Suppressor macrophage treated with lipopolysaccharide for 1 hour (primary cell): ENCODE data around the gene ADRM1.
A peak's percentile ranks its signal among the peaks of the same experiment; 100 is the strongest.

ENCODE experiments used
- DNase-seq, 3 donors: peaks; one replicate each; pipeline ENCODE4 v3.0.0-alpha.2; 2020 to 2022

The ADRM1 gene

DNA sequence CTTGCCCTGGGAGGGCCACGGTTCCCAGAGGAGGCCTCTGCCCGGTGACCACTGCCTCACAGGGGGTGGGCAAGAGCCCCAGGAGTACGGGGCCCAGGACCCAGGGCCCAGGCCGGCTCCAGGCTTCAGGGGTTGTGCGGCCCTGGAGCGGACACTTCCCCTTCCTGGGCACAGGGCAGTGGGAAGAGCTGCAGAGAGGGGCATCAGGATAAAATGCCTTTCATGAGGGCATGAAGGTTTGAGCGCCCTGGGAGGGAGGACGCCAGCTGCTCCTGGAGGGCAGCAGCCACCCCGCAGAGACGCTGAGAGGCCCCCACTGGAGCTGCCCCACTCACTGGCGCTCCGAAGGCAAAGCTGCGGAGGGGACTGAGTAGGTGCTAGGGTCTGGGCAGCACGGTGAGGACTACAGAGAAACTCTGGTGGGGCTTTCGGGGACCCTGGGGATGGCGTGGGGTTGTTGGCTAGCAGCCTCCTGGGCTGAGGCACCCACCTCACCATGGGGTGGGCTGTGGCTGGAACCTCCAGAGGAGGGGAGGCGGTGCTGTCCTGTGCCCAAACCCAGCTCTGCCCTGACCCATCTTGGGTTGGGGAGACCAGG, 53.9 kb downstream of the ADRM1 start:
- no peak for DNase-seq

DNA sequence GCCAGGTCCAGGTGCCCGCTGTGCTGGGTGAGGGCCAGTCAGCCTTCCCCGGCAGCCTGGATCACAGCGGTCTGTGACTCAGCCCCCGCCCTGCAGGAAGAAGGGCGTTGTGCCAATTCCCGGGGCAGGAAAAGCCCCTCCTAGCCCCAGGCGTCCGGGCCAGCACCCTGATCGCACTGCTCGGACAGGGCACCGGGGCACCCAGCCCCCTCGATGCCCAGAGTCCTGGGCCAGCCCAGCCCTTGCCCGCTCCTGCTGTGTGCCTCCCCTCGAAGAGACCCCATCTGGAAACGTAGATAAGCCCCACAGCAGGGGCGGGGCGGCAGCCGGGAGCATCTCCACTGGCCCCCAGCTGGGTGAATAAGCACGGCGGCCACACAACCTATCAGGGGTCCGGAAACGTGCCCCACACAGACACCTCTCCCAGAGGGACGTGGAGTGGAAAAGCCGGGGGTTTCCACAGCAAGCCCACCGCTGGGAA, 54.4 kb downstream of the ADRM1 start:
- DNase-seq, result peak in 1 of 3 donors; percentile 52

DNA sequence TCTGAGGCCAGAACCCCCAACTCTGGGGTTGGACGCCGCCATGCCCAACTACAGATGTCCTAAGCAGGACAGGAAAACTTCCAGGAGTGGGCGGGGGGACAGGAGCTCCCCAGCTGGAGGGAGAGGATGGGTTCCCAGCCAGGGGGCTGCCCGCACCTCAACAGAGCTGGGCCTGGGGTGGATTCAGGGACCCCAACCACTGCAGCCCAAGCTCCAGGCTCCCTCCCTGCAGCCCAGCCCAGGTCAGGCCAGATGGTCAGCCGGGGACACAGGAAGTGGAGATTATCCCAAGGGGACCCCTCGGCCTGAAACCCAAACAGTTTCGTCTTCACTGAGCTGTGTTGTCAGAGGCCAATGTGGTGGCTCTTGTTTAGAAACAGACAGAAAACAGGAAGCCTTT, 54.9 kb downstream of the ADRM1 start:
- DNase-seq, result no peak
